ENCODE data around the gene LRRIQ1. TPM values are rescaled to one million over a fixed set of nuclear protein-coding genes. Genes with fewer than 3 reads are reported as not detected.

Gene LRRIQ1
- total RNA-seq, 1 donor from 2014 or later, result 8.7 TPM

GRCh38 chr12:85281636-85282312, 245.6 kb downstream of the LRRIQ1 start:
- DNase-seq (ENCODE audit: low read depth), result no peak

GRCh38 chr12:85283560-85283959, 247.4 kb downstream of the LRRIQ1 start:
- no peak for DNase-seq (ENCODE audit: low read depth)

Other genes with a start within 250 kb of the LRRIQ1 start
- 0.30 and 2.8 TPM in 2 replicates for gene SLC6A15, start 123.6 kb upstream of the LRRIQ1 start, total RNA-seq
- 0.15 TPM in 1 of 2 replicates, not detected in the other for gene TSPAN19, start 74 bp upstream of the LRRIQ1 start, total RNA-seq
- not detected in 2 replicates for gene ALX1, start 243.9 kb downstream of the LRRIQ1 start, total RNA-seq

Data from renal cortical epithelial cell (primary cell).